Trophoblast cell (in vitro differentiated cells and primary cell): Measurements from ENCODE around the gene SPOPL.

Experiments used
- DNase-seq, 2 donors: peaks; one replicate each; pipeline ENCODE4 v3.0.0-alpha.2; 2016
- H2AFZ ChIP-seq: 2 replicates; pipeline ENCODE4 v1.6.1; 2013; ENCODE audit warnings: low read length, moderate library complexity, mild to moderate bottlenecking; ENCODE audit not compliant: insufficient read depth, poor library complexity
- H2AK5ac ChIP-seq: 2 replicates; pipeline ENCODE4 v1.6.1; 2013; ENCODE audit warnings: mild to moderate bottlenecking, low read length
- H2BK120ac ChIP-seq: 2 replicates; pipeline ENCODE4 v1.6.1; 2013; ENCODE audit warnings: low read length, mild to moderate bottlenecking, moderate library complexity; ENCODE audit not compliant: insufficient read depth, poor library complexity
- H2BK12ac ChIP-seq: 2 replicates; pipeline ENCODE4 v1.6.1; 2013; ENCODE audit warnings: mild to moderate bottlenecking, low read length, moderate library complexity
- H2BK5ac ChIP-seq: 2 replicates; pipeline ENCODE4 v1.6.1; 2013; ENCODE audit warnings: low read length, low read depth, moderate library complexity, mild to moderate bottlenecking; ENCODE audit not compliant: poor library complexity
- H3K14ac ChIP-seq: 2 replicates; pipeline ENCODE4 v1.6.1; 2013; ENCODE audit warnings: mild to moderate bottlenecking, low read length
- H3K18ac ChIP-seq: 2 replicates; pipeline ENCODE4 v1.6.1; 2013; ENCODE audit warnings: mild to moderate bottlenecking, low read length
- H3K23ac ChIP-seq: 2 replicates; pipeline ENCODE4 v1.6.1; 2013; ENCODE audit warnings: low read length
- H3K27ac ChIP-seq: 2 replicates; pipeline ENCODE4 v1.5.1; 2013; ENCODE audit warnings: low read depth, mild to moderate bottlenecking, inconsistent platforms, low read length, moderate library complexity
- H3K27me3 ChIP-seq: 2 replicates; pipeline ENCODE4 v1.6.1; 2013; ENCODE audit warnings: inconsistent platforms, mild to moderate bottlenecking, low read length, moderate library complexity; ENCODE audit not compliant: insufficient read depth
- H3K36me3 ChIP-seq, 2 experiments: 1 replicate in 1 of 2; 2 replicates in 1 of 2; pipeline ENCODE4 v1.6.1; 2013; ENCODE audit warnings: low read length in 2 of 2, mild to moderate bottlenecking in 2 of 2, moderate library complexity in 1 of 2; ENCODE audit not compliant: insufficient read depth in 2 of 2, control insufficient read depth in 1 of 2
- H3K4ac ChIP-seq: 2 replicates; pipeline ENCODE4 v1.6.1; 2013; ENCODE audit warnings: low read depth, mild to moderate bottlenecking, low read length, moderate library complexity
- H3K4me1 ChIP-seq, 2 experiments: 1 replicate in 1 of 2; 2 replicates in 1 of 2; pipeline ENCODE4 v1.6.1; 2013; ENCODE audit warnings: low read length in 2 of 2, mild to moderate bottlenecking in 2 of 2, moderate library complexity in 1 of 2; ENCODE audit not compliant: insufficient read depth in 2 of 2, control insufficient read depth in 1 of 2
- H3K4me2 ChIP-seq: 2 replicates; pipeline ENCODE4 v1.6.1; 2013; ENCODE audit warnings: inconsistent platforms, mild to moderate bottlenecking, low read length, moderate library complexity
- H3K4me3 ChIP-seq: 2 replicates; pipeline ENCODE4 v1.5.1; 2013; ENCODE audit warnings: mild to moderate bottlenecking, low read depth, low read length, inconsistent platforms
- H3K79me1 ChIP-seq: one replicate; pipeline ENCODE4 v1.6.1; 2013; ENCODE audit warnings: low read length
- H3K79me2 ChIP-seq: 2 replicates; pipeline ENCODE4 v1.6.1; 2013; ENCODE audit warnings: low read length, mild to moderate bottlenecking; ENCODE audit not compliant: control insufficient read depth, insufficient read depth, poor library complexity
- H3K9ac ChIP-seq: 2 replicates; pipeline ENCODE4 v1.6.1; 2013; ENCODE audit warnings: mild to moderate bottlenecking, low read length
- H3K9me3 ChIP-seq: 2 replicates; pipeline ENCODE4 v1.6.1; 2013; ENCODE audit warnings: low read depth, mild to moderate bottlenecking, control low read depth, inconsistent platforms, low read length; ENCODE audit not compliant: insufficient read depth
- H4K12ac ChIP-seq: 2 replicates; pipeline ENCODE4 v1.6.1; 2013; ENCODE audit warnings: low read depth, mild to moderate bottlenecking, low read length, moderate library complexity
- H4K8ac ChIP-seq: 2 replicates; pipeline ENCODE4 v1.6.1; 2013; ENCODE audit warnings: low read depth, mild to moderate bottlenecking, low read length, moderate library complexity
- H4K91ac ChIP-seq: one replicate; pipeline ENCODE4 v1.6.1; 2013; ENCODE audit warnings: low read depth, mild to moderate bottlenecking, low read length, moderate library complexity
- whole genome bisulfite sequencing: extraction: QIAGEN DNeasy Blood & Tissue Kit; methylation state at CpG from one replicate; pipeline ENCODE4 v1.1.7; 2013; ENCODE audit warnings: missing lambda C conversion rate; ENCODE audit not compliant: insufficient read length, insufficient coverage; ENCODE audit errors: extremely low coverage; 5-methylcytosine and 5-hydroxymethylcytosine counted together

Gene SPOPL

DNA sequence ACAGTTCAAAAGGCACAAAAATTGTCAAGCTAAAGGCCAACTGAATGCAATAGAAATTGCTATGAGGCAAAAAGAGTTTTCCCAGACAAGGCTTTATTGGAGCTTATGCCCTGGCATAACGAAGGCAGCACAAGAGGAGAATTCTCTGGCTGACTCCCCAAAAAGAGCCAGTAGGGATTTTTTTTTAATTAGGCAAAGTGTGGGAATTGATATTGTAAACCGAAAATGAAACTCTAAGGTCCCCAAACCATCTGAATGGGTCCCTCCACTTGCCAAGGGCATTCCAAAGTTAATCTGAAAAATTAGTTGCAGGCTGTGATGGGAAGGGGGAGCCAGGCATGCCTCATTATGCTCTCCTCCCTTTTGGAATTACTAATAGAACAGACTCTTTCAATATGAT, 118.9 kb downstream of the SPOPL start:
- Histone ChIP-seq H3K79me1 (no peaks in the 10 kb centered on the region), H2AFZ (no peak overlapping the region), H3K36me3 (no peaks in the 10 kb centered on the region), H3K18ac (no peak overlapping the region), H2AK5ac (no peak overlapping the region), H4K91ac (no peak overlapping the region), H4K8ac (no peak overlapping the region), H2BK5ac (no peak overlapping the region), H3K4me2 (no peak overlapping the region), H3K9ac (no peak overlapping the region), H3K14ac (no peak overlapping the region), H3K79me2 (no peaks in the 10 kb centered on the region), H2BK120ac (no peak overlapping the region), H3K27me3 (no peaks in the 10 kb centered on the region), H3K4me1 (peaks cover 3 to 4% of the 10 kb centered on the region in 2 experiments), H3K27ac (no peak overlapping the region), H4K12ac (no peak overlapping the region), H3K4me3 (no peak overlapping the region), H3K4ac (no peak overlapping the region), H2BK12ac (no peak overlapping the region), H3K9me3 (no peaks in the 10 kb centered on the region), H3K23ac (no peak overlapping the region)
- WGBS, result no CpG with 5 or more reads among the region's 2 CpGs
- no peak for DNase-seq

DNA sequence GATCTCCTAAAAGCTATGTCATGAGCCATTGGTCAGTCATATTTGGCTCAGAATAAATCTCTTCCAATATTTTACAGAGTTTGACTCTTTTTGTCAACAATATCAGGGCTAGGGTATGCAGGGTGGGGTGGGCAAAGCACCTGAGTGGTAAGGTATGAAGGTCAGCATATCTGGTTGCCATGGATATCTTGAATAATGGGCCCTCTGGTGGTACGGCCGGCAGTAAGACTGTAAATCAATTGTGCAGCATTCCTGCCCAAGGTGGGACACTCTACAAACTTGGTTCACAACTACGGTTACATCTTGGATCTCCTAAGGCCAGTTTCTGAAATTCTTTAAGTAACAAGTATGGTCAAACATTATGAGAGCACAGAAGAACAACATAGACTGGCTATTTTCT, 119.6 kb downstream of the SPOPL start:
- no peak overlapping the region for H4K8ac ChIP-seq
- H3K9ac ChIP-seq, result no peak overlapping the region
- peak overlapping the region; percentile 33 for H4K91ac ChIP-seq
- no peak overlapping the region for H3K4me2 ChIP-seq
- no peaks in the 10 kb centered on the region for H3K79me1 ChIP-seq
- no peaks in the 10 kb centered on the region for H3K27me3 ChIP-seq
- H2BK12ac ChIP-seq, result no peak overlapping the region
- H3K9me3 ChIP-seq, result no peaks in the 10 kb centered on the region
- no peak overlapping the region for H3K4ac ChIP-seq
- H3K27ac ChIP-seq, result no peak overlapping the region
- no peak overlapping the region for H2AFZ ChIP-seq
- H3K4me1 ChIP-seq, result peaks cover 2 to 3% of the 10 kb centered on the region in 2 experiments
- peak overlapping the region; percentile 65 for H2AK5ac ChIP-seq
- no peak overlapping the region for H2BK5ac ChIP-seq
- WGBS, result no CpG with 5 or more reads among the region's 3 CpGs
- no peak overlapping the region for H3K23ac ChIP-seq
- no peak overlapping the region for H4K12ac ChIP-seq
- no peaks in the 10 kb centered on the region for H3K79me2 ChIP-seq
- H3K4me3 ChIP-seq, result no peak overlapping the region
- H3K18ac ChIP-seq, result no peak overlapping the region
- no peak overlapping the region for H3K14ac ChIP-seq
- H2BK120ac ChIP-seq, result no peak overlapping the region
- no peak for DNase-seq
- no peaks in the 10 kb centered on the region for H3K36me3 ChIP-seq

DNA sequence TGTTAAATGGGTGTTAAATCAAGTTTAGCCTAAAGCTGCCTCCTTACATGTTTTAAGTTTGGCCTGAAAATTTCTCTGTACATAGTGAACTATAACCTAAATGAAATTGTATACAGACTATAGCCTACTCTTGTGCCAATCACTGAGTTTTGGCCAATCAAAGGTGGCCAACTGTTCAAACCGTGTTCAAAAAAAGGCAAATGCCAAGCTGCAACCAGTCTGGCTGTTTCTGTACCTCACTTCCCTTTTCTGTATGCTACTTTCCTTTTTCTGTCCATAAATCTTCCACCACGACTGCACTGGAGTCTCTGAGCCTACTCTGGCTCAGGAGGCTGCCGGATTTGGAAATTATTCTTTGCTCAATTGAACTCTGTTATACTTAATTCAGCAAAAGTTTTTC, 121.0 kb downstream of the SPOPL start:
- no peak overlapping the region for H3K27ac ChIP-seq
- H2BK120ac ChIP-seq, result no peak overlapping the region
- no peaks in the 10 kb centered on the region for H3K27me3 ChIP-seq
- no peak overlapping the region for H4K8ac ChIP-seq
- no peak for DNase-seq
- no CpG with 5 or more reads among the region's 3 CpGs for WGBS
- H3K23ac ChIP-seq, result no peak overlapping the region
- no peaks in the 10 kb centered on the region for H3K79me1 ChIP-seq
- H3K4me1 ChIP-seq, result peaks cover 2 to 3% of the 10 kb centered on the region in 2 experiments
- H3K4me2 ChIP-seq, result no peak overlapping the region
- no peak overlapping the region for H4K12ac ChIP-seq
- H3K79me2 ChIP-seq, result no peaks in the 10 kb centered on the region
- H3K4me3 ChIP-seq, result no peak overlapping the region
- H4K91ac ChIP-seq, result no peak overlapping the region
- no peak overlapping the region for H2BK12ac ChIP-seq
- H2BK5ac ChIP-seq, result no peak overlapping the region
- H2AFZ ChIP-seq, result no peak overlapping the region
- no peak overlapping the region for H3K18ac ChIP-seq
- H3K36me3 ChIP-seq, result no peaks in the 10 kb centered on the region
- no peak overlapping the region for H2AK5ac ChIP-seq
- no peak overlapping the region for H3K14ac ChIP-seq
- H3K9ac ChIP-seq, result no peak overlapping the region
- no peaks in the 10 kb centered on the region for H3K9me3 ChIP-seq
- H3K4ac ChIP-seq, result no peak overlapping the region
